ENCODE results near the gene PAX2.
A peak's percentile ranks its signal among the peaks of the same experiment; 100 is the strongest.

The PAX2 gene

DNA sequence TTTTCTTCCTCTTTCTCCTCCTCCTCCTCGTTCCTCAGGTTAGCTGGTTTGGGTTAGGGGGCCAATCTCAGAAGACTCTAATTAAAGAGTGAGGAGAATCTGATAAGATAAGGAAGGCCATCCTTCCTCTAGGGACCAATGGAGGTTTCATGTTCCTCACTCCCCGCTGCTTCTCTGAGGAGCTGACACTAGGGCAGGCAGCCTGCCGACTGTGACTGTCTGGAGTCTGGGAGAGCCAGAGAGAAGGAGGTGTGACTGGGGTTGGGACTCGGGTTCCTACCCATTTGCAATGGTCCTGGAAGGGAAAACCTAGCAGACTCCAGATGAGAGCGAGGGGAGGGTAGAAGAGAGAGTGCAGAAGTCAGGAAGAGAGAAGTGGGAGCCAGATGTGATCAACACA is 15.3 kb downstream of the PAX2 start:
- DNase-seq = no peak

DNA sequence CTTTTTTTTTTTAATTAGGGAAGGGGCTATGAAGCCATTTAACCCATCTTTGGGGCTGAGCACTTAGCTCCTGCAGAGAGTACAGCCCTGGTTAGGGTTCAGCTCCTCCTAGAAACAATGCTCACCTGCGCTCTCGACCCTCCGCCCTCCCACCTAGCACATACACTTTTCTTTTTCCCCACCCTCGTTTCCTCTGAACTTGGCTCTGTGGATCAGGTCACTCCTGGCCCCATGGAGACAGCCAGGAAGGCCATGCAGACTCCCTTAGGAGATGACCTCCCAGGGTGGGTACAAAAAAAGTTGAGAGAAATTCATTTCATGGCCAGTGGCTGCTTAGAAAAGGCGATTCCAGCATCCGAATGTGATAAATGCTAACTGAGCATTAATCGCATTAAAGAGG is 15.8 kb downstream of the PAX2 start:
- no peak for DNase-seq

DNA sequence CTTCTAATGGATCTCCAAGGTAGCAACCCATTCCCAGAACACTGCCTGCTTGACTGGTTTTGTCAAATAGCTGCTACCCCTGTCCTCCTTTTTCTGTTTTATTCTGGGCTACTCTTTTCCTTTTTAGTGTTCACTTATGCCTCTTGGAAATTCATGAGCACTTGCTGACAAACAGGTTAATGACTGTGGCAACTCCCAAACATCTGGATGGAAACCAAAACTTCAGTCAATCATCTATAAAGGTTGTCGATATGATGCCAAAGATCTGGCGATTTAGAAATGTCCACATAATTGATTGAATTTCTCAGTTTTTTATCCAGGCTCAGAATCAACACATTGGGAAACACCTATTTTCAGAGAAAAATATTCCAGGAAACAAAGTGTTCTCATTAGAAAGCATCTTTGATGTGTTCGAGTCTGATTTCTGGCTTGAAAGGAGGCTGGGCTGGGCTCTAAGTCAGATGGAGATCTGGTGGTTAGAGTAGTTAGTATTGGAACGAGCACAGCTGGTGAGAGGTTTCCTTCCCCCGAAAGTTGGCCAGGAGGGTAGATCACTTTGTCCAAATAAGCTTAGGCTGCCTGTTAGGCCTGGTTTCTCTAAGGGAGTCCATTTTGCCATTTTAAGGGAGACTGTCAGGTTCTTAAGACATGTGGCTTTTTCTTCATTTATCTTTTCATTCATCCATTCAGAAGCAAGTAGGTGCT is 17.8 kb downstream of the PAX2 start:
- no peak for DNase-seq

DNA sequence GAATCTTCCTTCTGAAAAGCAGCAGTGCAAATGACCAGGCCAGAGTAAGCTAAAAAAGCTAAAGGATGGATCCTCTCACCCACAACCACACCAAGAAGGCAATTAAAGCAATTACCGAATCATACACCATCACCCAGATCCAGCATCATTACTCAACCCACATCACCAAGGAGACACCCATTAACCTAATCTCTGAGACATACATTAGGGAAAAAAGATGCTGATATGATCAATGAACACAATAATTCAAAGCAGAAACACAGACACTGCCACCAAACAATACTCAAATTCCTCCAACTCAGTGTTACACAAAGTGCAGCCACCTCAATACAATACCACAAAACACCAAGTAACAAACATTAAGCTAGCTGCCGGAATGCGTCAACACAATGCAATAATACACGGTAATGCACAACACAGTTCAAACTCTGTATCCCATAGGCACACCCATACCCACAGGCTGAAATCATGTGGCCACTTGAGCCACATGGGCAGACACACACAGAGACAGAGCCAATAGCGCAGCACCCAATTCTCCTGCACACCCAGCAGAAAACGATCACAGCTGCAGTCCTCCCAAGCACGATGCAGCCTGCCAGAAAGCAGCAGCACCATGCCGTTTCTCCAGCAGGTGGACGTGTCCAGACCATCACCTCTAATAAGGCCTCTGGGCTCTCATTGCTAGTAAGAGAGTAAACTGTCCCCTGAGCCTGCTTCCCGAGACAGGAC is 21.5 kb downstream of the PAX2 start:
- DNase-seq = no peak

DNA sequence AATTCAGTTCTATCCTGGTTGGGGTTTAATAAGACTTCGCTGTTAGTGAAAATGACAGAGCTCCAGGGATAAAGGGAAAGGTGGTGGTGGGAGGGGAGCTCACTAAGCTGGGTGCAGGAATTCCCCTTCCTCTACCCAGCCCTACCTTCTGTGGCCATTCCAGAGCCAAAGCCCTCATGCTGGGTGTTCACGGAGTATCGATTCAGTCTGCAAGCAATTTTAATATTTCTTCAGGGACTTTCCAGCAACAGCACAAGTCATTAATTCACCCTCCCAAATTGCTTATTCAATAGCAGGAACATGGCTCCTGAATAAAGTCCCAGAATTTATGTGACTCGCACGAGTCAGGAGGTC is 22.0 kb downstream of the PAX2 start:
- no peak for DNase-seq

DNA sequence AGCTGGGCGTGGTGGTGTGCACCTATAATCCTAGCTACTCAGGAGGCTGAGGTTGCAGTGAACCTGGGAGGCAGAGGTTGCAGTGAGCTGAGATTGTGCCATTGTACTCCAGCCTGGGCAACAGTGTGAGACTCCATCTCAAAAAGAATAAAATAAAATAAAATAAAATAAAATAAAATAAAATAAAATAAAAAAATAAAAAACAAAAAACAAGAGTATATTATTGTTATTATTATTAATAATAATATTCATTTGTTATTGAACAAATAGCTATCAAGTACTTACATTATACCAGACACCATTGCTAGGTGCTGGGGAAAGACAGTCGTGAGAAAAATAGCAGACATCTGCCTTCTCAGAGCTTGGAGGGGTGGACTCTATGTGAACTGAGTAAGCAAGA is 24.1 kb downstream of the PAX2 start:
- no peak for DNase-seq

DNA sequence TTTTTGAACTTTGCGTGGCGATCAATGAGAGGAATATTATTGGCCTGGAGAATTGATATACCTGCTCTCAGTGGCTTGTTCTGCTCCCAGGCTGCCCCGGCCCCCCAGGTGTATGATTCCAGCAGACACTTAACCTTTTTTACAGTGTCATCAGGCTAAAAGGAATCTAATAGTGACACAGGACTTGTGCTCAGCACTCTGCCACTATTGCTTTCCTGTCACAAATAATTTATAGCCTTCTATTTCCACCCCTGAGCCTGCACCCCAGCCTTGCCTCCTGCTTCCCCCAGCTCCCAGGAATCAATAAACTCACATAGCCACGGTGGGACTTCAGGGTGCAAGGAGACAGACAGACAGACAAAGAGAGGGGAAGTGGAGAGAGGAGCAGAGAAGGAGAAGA is 28.3 kb downstream of the PAX2 start:
- no peak for DNase-seq

DNA sequence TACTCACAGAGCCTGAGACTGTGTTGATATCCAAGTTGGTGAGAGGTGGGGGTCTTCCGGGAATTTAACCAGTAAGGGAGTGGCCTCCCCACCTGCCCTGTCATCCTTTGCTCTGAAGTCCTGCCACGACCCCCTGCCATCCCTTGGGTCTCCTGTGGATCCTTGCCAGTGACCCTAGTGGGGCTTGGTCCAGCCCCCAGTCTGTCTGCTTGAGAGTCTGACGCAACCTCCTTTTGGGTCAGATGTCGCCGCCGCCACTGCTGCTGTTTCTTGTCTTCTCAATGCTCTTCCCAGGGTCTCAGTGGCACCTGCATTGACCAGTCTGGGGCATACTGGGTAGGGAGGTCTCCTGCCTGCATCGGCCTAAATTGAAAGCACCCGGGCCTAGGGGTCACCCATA is 28.8 kb downstream of the PAX2 start:
- no peak for DNase-seq

DNA sequence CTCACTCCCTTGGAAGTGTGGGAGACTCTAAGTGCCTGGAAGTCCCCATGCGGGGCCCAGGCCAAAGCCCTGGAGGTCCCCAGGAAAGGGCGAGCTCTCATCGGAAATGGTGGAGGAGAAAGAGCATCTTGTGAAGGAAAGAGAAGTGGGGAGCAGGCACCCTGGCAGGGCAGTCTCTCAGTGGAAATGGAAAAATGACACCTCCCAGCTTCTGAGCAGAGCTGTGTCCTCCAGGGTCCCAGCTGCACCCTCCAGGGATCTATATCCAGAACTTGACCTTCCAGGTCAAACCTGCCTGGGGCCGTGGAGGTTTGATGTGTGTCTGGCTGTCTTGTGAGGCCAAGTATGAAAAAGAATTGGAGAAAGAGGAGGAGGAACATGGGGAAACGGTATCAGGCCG is 29.5 kb downstream of the PAX2 start:
- no peak for DNase-seq

DNA sequence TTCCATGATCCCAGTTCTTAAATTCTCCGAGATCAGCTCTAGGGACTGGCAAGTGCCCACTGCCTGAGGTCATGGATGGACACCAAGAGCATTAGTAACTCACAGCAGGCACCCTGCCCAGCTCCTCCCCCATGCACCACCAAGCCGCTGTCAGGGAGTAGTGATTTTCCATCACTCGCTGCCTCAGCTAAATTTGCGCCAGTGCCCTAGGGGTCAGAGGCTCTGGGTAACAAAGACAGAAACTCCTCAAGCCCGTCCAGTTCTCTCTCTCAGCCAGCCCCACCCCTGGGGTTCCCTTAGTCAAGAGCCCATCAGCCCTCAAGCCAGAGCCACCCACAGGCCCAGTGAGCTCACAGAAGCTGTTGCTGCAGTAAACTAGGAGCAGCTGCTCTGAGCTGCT is 30.0 kb downstream of the PAX2 start:
- peak; percentile 40 for DNase-seq

DNA sequence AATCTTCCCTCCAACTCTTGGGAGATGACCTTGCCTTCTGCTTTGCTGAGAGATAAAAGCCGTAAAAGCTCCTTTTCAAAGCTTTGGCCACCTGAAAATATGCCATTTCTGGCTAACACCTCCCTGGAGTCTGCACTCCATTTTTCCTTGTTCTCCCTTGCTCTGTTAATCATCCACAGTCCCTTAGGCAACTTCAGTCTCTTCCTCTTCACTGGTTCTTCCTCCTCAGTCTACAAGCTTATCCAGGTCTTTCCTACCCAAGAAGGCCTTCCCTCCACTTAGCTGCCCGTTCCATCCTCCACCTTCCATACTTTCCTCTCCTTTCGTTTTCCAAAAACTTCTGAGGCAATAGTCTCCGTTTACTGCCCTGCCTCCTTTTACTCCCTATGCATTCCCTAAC is 30.5 kb downstream of the PAX2 start:
- DNase-seq = no peak

DNA sequence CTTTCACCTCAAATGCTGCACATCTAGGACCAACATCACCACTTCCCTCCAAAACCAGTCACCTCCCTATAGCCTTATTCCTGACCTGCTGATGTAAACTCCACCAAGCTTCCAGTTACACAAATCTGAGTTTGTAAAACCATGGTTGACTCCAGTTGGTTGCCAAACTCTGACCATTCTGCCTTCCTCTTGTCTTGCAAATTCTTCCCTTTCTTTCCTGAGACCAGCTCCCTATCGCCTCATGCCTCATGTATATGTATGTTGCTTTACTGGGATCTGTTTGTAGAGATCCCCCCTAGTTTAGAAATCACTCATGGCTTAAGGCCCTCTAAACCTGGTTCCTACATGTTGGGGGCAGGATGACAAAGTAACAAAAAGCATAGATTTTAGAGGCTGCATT is 31.3 kb downstream of the PAX2 start:
- no peak for DNase-seq

DNA sequence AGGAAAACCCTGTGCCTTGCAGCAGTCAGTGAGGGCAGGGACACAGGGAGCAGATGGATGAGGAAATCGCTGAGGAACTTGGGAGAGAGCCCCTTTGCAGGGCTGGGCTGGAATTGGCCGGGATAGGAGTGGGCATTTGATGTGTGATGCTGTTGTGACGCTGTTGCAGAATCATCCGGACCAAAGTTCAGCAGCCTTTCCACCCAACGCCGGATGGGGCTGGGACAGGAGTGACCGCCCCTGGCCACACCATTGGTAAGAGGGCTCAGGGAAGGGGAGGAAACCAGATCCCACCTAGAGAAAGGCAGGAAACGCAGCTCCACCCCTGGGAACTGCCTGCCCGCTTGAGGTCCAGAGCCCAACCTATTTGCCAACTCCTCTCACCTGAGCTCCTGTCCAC is 33.9 kb downstream of the PAX2 start:
- DNase-seq = no peak

DNA sequence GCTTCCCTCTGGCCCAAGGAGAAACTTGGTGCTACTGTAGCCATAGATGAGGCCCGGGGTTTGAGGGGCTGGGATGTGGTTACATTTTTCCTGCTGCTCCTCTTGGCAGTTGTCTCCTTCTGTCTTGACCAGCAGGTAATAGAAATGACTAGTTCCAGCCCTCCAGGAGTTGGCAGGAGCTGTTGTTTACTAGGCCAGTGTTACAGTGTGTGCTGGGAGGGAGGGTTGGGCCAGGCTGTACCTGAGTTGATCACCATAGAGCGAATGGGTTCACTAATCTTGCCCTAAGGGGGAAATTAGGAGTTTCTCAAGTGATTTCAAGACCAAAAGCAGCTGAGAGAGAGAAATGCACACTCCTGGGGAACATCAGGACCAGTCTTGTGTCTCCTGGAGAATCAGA is 34.9 kb downstream of the PAX2 start:
- DNase-seq = no peak

DNA sequence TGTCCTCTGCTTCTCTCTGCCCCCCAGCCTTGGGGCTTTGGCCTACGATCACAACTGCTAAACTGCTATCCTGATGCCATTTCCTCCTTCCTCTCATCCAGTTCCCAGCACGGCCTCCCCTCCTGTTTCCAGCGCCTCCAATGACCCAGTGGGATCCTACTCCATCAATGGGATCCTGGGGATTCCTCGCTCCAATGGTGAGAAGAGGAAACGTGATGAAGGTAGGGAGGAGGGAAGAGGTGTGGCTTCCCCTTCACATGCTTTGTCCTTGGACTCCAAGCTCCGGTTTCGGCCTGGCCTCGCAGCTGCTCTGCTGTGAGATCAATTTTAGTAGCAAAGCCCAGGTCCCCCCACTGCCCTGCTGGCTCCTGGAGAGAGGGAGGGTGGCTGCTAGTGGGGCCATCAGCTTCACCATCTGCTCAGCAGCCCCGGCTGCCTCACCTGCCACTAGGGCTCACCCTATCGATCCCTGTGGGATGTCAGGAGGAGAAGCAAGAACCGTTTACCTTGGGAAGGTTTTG is 35.8 kb downstream of the PAX2 start:
- DNase-seq = no peak

DNA sequence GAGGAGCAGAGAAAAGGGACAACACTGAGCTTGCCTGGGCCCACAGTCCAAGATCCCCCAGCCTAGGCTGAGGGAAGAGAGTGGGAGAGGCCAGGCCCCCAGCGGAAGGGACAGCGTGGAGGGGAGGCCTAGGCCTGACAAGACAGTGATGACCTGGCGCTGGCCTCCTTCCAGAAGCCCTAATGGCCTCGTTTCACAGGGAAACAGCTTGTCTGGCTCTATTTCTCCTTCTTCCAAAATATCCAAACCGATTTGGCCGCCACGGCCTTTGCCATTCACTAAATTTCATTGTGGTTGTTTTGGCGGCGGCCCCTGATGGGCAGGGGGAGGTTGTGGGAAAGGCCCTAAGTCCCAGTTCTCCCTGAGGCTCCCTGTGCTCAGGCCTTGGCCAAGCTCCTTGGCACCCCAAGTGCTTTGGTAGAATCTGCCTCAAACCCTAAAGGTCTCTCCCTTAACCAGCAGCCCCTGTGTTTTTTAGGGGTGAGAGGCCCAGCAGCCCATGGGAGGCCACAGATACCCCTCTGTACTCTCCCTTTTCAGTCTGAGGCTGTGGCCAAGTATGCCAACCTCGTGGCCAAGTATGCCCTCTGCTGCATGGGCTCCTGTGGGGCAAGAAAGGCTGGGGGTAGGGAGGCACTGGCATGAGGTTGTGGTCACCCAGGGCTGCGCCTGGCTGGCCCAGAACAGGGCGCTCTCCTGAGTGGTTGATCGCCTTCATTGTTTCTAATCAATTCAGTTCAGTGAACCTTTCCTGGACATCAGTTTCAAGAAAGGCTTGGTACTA is 37.3 kb downstream of the PAX2 start:
- DNase-seq = no peak

DNA sequence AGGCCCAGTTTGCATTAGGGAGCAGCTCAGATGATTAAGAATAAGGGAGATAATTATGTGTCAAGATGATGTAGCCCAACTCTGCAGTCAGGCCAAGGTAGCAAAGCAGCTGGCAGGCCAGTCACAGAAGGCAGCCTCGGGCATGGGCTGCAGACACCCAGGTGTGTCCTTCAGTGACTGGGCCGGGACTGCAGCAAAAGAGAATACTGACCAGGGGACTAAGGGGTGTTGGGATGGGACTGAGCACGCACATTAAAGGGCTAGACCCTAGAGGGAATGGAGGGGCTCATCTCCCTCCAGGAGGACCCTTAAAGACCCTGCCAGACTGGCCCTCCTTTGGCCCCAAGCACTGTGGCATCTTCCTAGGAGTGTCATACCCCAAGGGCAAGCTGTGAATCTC is 38.7 kb downstream of the PAX2 start:
- no peak for DNase-seq

DNA sequence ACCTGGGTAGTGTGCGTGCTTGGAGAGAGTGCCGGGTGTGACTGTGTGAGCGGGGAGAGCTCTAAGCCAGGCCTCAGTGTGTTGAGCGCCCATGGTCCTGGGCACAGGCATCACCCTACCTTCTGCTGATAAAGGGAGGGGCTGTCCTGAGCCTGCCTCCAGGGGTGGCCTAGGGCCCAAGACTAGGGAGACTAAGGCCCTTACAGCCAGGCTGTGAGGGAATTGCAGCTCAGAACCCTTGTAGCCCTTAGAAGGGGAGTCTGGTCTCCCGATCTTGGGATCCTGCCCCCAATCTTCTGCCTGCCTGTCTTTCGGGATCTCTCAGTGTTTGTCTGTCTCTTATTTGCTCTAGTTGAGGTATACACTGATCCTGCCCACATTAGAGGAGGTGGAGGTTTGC is 41.2 kb downstream of the PAX2 start:
- no peak for DNase-seq

DNA sequence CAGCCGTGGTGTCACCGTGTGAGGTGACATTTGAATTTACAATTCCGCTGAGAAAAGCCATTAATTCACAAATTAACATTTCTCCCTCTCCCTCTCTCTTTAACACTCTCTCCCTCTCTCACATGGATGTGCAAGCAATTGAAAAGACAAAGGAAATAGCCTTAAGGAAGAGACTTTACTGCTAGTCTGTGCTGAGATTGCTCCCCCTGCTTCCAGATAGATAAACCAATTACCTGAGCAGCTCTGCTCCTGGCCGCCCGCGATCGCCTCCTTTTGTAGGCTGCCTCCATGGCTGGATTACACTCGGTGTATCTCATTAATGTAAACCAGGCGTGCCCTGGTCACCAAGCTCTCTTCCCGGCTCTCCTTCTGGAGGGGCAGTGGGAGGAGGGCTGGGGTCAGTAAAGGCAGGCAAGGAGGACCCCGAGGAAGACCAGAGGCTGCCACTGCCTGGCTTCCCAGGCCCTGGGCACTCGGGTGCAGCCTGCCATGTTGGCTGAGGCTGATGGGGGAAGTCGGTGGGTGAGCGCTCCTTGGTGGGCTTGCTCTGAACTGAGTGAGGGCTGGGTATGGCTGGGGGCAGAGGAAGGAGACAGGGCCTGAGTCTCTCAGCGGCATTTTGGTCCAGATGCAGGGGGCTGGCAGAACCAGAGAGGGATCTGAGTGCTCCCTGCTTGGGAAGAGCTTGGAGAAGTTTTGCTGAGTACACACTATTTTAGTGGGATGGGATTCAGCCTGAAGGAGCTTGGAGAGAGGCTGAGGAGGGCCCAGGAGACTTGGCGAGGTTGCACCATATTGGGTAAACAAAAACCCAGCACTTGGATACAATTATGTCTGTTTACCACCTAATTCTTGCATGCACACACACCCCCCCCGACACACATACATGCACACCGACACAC is 42.9 kb downstream of the PAX2 start:
- no peak for DNase-seq

DNA sequence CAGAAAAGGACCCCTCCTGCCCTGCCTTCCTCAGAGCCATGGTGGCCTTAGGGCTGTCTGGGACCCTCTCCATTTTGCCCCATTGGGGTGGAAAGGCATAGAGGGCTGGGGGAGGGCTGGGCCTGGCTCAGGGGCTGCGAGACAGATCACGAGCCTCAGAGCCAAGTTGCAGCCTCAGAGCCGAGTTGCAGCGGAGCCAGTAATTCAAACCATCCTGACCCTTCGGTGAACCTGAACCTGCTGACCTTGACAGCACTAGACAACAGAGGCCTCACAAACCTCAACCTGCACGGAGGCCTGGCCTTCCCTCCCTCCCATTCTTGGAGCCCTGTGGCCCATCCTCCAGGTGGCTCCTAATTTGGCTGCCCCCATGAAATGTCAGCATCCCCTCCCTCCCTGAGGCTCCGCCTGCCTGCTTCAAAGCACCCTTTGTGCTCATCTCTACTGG is 45.4 kb downstream of the PAX2 start:
- DNase-seq = peak; percentile 88

DNA sequence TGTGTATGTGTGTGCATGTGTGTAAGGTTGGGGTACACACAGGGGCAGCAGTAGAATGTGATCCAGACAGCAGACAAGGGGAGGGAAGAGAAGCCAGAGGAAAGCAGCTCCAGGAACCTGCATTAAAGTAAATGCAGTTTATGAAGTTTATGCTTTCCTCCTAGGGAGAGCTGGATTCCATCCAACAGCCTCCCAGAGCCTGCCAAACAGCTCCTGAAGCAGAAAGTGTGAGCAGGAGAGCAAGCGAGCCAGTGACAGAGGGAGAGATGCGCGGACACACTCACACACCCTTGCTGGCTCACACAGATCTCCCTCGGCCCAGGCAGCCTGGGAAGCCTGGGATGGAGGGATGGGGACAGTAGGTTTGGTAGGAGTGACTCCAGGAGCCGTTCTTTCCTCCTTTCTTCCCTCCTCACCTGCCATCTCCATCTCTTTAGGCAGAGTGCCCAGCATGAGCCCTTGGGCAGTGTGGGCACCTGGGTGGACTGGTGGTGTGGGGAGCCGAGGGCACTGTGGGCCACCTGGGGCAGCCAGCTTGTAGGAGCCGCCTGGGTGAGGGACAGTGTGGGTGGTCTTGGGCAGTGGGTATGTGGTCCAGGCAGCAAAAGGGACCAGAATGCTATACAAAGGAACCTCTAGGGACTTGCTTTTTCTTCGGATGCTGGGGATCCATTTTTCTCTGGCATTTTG is 46.1 kb downstream of the PAX2 start:
- DNase-seq = peak; percentile 52

DNA sequence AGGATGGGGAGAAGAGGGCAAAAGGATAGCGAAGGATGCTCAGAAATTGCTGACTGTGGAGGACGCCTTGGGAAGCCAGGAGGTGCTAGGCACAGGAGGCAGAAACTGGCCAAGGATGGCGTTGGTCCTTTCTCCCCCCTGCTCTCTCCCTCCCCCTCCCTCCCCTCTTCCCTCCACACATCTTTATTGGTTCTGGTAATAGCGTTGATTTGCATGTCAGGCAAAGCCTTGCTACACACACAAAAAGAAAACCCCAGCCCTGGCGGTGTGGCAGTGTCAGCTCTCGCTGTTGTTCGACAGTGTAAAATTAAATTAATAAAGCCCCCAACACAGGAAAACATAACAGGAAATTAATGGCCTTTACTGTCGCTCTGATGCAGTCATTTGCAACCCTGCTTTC is 47.2 kb downstream of the PAX2 start:
- peak; percentile 39 for DNase-seq

Measured in eye (tissue), 1 donor.